H9 (cell line): Measurements from ENCODE around the gene ODAD3. TPM values are rescaled to one million over a fixed set of nuclear protein-coding genes. Genes with fewer than 3 reads are reported as not detected.
"Not testable (repeated sequence)": the region's sequence is repeated elsewhere in the genome, so short reads cannot be mapped to it uniquely, and the experiment has no call there.

Source experiments
- DNase-seq: peaks from one replicate; pipeline ENCODE4 v3.0.0-alpha.2; 2017
- H2AFZ ChIP-seq: one replicate; pipeline ENCODE4 v1.6.1; 2013; ENCODE audit warnings: mild to moderate bottlenecking, low read length, control low read depth, moderate library complexity
- H2AK5ac ChIP-seq: 2 replicates; pipeline ENCODE4 v1.6.1; 2013; ENCODE audit warnings: low read length, control low read depth, mixed read lengths; ENCODE audit not compliant: insufficient read length
- H2BK120ac ChIP-seq: one replicate; pipeline ENCODE4 v1.6.1; 2013; ENCODE audit warnings: low read depth, mild to moderate bottlenecking, low read length, control low read depth, inconsistent platforms; ENCODE audit not compliant: poor library complexity, severe bottlenecking
- H2BK12ac ChIP-seq: 2 replicates; pipeline ENCODE4 v1.6.1; 2013; ENCODE audit warnings: low read length, control low read depth, mixed read lengths, low read depth; ENCODE audit not compliant: insufficient read length
- H2BK15ac ChIP-seq: 2 replicates; pipeline ENCODE4 v1.6.1; 2013; ENCODE audit warnings: low read depth, low read length, control low read depth
- H2BK20ac ChIP-seq: one replicate; pipeline ENCODE4 v1.6.1; 2013; ENCODE audit warnings: low read depth, mild to moderate bottlenecking, low read length, control low read depth, inconsistent platforms; ENCODE audit not compliant: poor library complexity, severe bottlenecking
- H2BK5ac ChIP-seq: 2 replicates; pipeline ENCODE4 v1.6.1; 2013; ENCODE audit warnings: low read length, control low read depth, mixed read lengths; ENCODE audit not compliant: insufficient read length
- H3K14ac ChIP-seq: 2 replicates; pipeline ENCODE4 v1.6.1; 2013; ENCODE audit warnings: low read length, control low read depth; ENCODE audit not compliant: insufficient read depth
- H3K18ac ChIP-seq: 2 replicates; pipeline ENCODE4 v1.6.1; 2013; ENCODE audit warnings: low read depth, mild to moderate bottlenecking, mixed read lengths, low read length, control low read depth; ENCODE audit not compliant: insufficient read length
- H3K23ac ChIP-seq: 2 replicates; pipeline ENCODE4 v1.6.1; 2013; ENCODE audit warnings: low read length, control low read depth, mixed read lengths, low read depth; ENCODE audit not compliant: insufficient read length
- H3K23me2 ChIP-seq: 2 replicates; pipeline ENCODE4 v1.6.1; 2013; ENCODE audit warnings: low read depth, mild to moderate bottlenecking, mixed read lengths, low read length, control low read depth; ENCODE audit not compliant: insufficient read length, poor library complexity, severe bottlenecking
- H3K27ac ChIP-seq: 2 replicates; pipeline ENCODE4 v1.5.1; 2013; ENCODE audit warnings: low read length, control low read depth, mixed read lengths, low read depth; ENCODE audit not compliant: insufficient read length
- H3K27me3 ChIP-seq: 2 replicates; pipeline ENCODE4 v1.6.1; 2013; ENCODE audit warnings: low read length, control low read depth, inconsistent platforms; ENCODE audit not compliant: insufficient read depth
- H3K4ac ChIP-seq: 2 replicates; pipeline ENCODE4 v1.6.1; 2013; ENCODE audit warnings: low read depth, mild to moderate bottlenecking, control low read depth, inconsistent platforms, low read length, moderate library complexity
- H3K4me1 ChIP-seq: 2 replicates; pipeline ENCODE4 v1.6.1; 2013; ENCODE audit warnings: low read length, control low read depth, inconsistent platforms; ENCODE audit not compliant: insufficient read depth
- H3K4me2 ChIP-seq: 2 replicates; pipeline ENCODE4 v1.6.1; 2013; ENCODE audit warnings: low read length, control low read depth, mixed read lengths; ENCODE audit not compliant: insufficient read length, insufficient read depth
- H3K56ac ChIP-seq: 2 replicates; pipeline ENCODE4 v1.6.1; 2013; ENCODE audit warnings: low read depth, mild to moderate bottlenecking, mixed read lengths, low read length, control low read depth; ENCODE audit not compliant: insufficient read length
- H3K79me1 ChIP-seq: 2 replicates; pipeline ENCODE4 v1.6.1; 2013; ENCODE audit warnings: low read depth, mild to moderate bottlenecking, moderate library complexity, low read length, control low read depth, inconsistent platforms; ENCODE audit not compliant: insufficient read depth, poor library complexity, severe bottlenecking
- H3K79me2 ChIP-seq: 2 replicates; pipeline ENCODE4 v1.6.1; 2013; ENCODE audit warnings: low read length, control low read depth, inconsistent platforms; ENCODE audit not compliant: insufficient read depth
- H3K9ac ChIP-seq: 2 replicates; pipeline ENCODE4 v1.6.1; 2013; ENCODE audit warnings: low read length, control low read depth, mixed read lengths; ENCODE audit not compliant: insufficient read length; ENCODE audit errors: extremely low read depth
- H3K9me3 ChIP-seq: one replicate; pipeline ENCODE4 v1.6.1; 2013; ENCODE audit warnings: low read depth, low read length, inconsistent platforms; ENCODE audit not compliant: control insufficient read depth
- H3T11ph ChIP-seq: one replicate; pipeline ENCODE4 v1.6.1; 2013; ENCODE audit warnings: mild to moderate bottlenecking, low read length, control low read depth, inconsistent platforms
- H4K20me1 ChIP-seq: one replicate; pipeline ENCODE4 v1.6.1; 2013; ENCODE audit not compliant: control insufficient read depth, insufficient read length, insufficient read depth
- H4K5ac ChIP-seq: 2 replicates; pipeline ENCODE4 v1.6.1; 2013; ENCODE audit warnings: low read depth, mild to moderate bottlenecking, mixed read lengths, low read length, control low read depth; ENCODE audit not compliant: insufficient read length
- H4K8ac ChIP-seq: replicated peaks from 2 replicates; pipeline ENCODE4 v1.6.1; 2013; ENCODE audit warnings: low read length, control low read depth, mixed read lengths, low read depth; ENCODE audit not compliant: insufficient read length
- H4K91ac ChIP-seq: 2 replicates; pipeline ENCODE4 v1.6.1; 2013; ENCODE audit warnings: low read depth, mild to moderate bottlenecking, moderate library complexity, mixed read lengths, low read length, control low read depth; ENCODE audit not compliant: insufficient read length
- H3K27ac Mint-ChIP-seq, 3 experiments: 2 replicates in 2 of 3; 3 replicates in 1 of 3; pipeline ENCODE4 v1.8.0; 2020 to 2021; ENCODE audit warnings: mixed read lengths in 3 of 3, mild to moderate bottlenecking in 1 of 3, moderate library complexity in 1 of 3
- H3K27me3 Mint-ChIP-seq: 2 replicates; pipeline ENCODE4 v1.8.0; 2021; ENCODE audit warnings: low read depth, mild to moderate bottlenecking, moderate library complexity, mixed read lengths
- H3K36me3 Mint-ChIP-seq, 3 experiments: 2 replicates in 2 of 3; 3 replicates in 1 of 3; pipeline ENCODE4 v1.8.0; 2020 to 2021; ENCODE audit warnings: low read depth in 3 of 3, mixed read lengths in 3 of 3; ENCODE audit not compliant: insufficient read depth in 1 of 3
- H3K4me1 Mint-ChIP-seq, 2 experiments: 2 replicates each; pipeline ENCODE4 v1.8.0; 2020; ENCODE audit warnings: mixed read lengths in 2 of 2
- H3K4me3 Mint-ChIP-seq, 2 experiments: 2 replicates in 1 of 2; 3 replicates in 1 of 2; pipeline ENCODE4 v1.8.0; 2020 to 2021; ENCODE audit warnings: mild to moderate bottlenecking in 2 of 2, mixed read lengths in 2 of 2, moderate library complexity in 1 of 2
- H3K9me3 Mint-ChIP-seq, 2 experiments: 2 replicates in 1 of 2; 3 replicates in 1 of 2; pipeline ENCODE4 v1.8.0; 2020; ENCODE audit warnings: mild to moderate bottlenecking in 2 of 2, mixed read lengths in 2 of 2, moderate library complexity in 1 of 2
- WGBS: extraction: QIAGEN DNeasy Blood & Tissue Kit; methylation state at CpG from one replicate; pipeline ENCODE4 v1.1.7; 2013; ENCODE audit warnings: missing lambda C conversion rate, low lambda C conversion rate, mixed read lengths; ENCODE audit not compliant: insufficient read length; ENCODE audit errors: extremely low coverage; 5-methylcytosine and 5-hydroxymethylcytosine counted together
- total RNA-seq: library from RNA; stranded (reverse); gene quantifications from 2 replicates; pipeline ENCODE4 v1.2.1, GENCODE V29; 2021
- TF ChIP-seq, protein P1 (sequence below): fragments of 200-600 bp; sonication (generic); conservative IDR thresholded peaks from 3 replicates; pipeline ENCODE4 v1.8.0; 2021; ENCODE audit warnings: antibody characterized with exemption, mild to moderate bottlenecking

ODAD3 gene
- total RNA-seq, 1 experiment from 2014 or later, result 2.5 TPM

DNA sequence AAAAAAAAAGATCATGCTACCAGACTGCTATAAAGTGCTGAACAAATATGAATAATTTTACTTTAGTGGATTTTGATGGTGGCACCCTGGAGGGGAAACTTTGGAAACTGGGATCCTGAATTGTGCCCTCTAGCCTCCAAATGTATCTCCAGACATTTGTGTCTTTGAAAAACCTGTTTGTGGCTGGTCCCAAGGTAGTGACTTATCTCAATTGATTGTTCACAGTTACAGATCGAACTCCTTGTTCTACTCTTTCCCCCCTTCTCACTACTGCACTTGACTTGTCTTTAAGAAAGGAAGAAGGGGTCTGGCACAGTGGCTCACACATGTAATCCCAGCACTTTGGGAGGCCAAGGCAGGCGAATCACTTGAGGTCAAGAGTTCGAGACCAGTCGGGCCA lies 26.3 kb downstream of the ODAD3 start:
- no peak overlapping the region for H2BK120ac ChIP-seq
- H3K27ac Mint-ChIP-seq, result no peak overlapping the region
- H3K23me2 ChIP-seq, result no peaks in the 10 kb centered on the region
- H3K36me3 Mint-ChIP-seq, result peaks cover 8 to 51% (median 27%) of the 10 kb centered on the region in 3 experiments; a peak in 6 of 7 replicates
- no peak overlapping the region for H4K5ac ChIP-seq
- H3K27ac ChIP-seq, result no peak overlapping the region
- TF ChIP-seq, protein P1, sequence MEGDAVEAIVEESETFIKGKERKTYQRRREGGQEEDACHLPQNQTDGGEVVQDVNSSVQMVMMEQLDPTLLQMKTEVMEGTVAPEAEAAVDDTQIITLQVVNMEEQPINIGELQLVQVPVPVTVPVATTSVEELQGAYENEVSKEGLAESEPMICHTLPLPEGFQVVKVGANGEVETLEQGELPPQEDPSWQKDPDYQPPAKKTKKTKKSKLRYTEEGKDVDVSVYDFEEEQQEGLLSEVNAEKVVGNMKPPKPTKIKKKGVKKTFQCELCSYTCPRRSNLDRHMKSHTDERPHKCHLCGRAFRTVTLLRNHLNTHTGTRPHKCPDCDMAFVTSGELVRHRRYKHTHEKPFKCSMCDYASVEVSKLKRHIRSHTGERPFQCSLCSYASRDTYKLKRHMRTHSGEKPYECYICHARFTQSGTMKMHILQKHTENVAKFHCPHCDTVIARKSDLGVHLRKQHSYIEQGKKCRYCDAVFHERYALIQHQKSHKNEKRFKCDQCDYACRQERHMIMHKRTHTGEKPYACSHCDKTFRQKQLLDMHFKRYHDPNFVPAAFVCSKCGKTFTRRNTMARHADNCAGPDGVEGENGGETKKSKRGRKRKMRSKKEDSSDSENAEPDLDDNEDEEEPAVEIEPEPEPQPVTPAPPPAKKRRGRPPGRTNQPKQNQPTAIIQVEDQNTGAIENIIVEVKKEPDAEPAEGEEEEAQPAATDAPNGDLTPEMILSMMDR, result no peak
- H3T11ph ChIP-seq, result no peak overlapping the region
- H3K9ac ChIP-seq, result no peak overlapping the region
- H2AK5ac ChIP-seq, result no peak overlapping the region
- no peak overlapping the region for H4K8ac ChIP-seq
- no peak overlapping the region for H3K18ac ChIP-seq
- H3K4me1 Mint-ChIP-seq, result peaks cover 2 to 6% of the 10 kb centered on the region in 2 experiments; a peak in 1 of 4 replicates
- no peaks in the 10 kb centered on the region for H3K27me3 ChIP-seq
- H4K91ac ChIP-seq, result no peak overlapping the region
- no peaks in the 10 kb centered on the region for H3K9me3 ChIP-seq
- H4K20me1 ChIP-seq, result no peaks in the 10 kb centered on the region
- no CpG with 5 or more reads among the region's 4 CpGs for WGBS
- no peak overlapping the region for H2AFZ ChIP-seq
- no peak for DNase-seq
- H3K14ac ChIP-seq, result no peak overlapping the region
- H3K56ac ChIP-seq, result no peak overlapping the region
- no peaks in the 10 kb centered on the region for H3K4me1 ChIP-seq
- no peaks in the 10 kb centered on the region for H3K27me3 Mint-ChIP-seq
- no peaks in the 10 kb centered on the region for H3K79me2 ChIP-seq
- H3K23ac ChIP-seq, result no peak overlapping the region
- no peak overlapping the region for H2BK20ac ChIP-seq
- no peaks in the 10 kb centered on the region for H3K79me1 ChIP-seq
- no peak overlapping the region for H2BK12ac ChIP-seq
- no peak overlapping the region for H2BK5ac ChIP-seq
- no peaks in the 10 kb centered on the region for H3K9me3 Mint-ChIP-seq
- no peak overlapping the region for H2BK15ac ChIP-seq
- H3K4ac ChIP-seq, result no peak overlapping the region
- H3K4me3 Mint-ChIP-seq, result no peak overlapping the region
- no peak overlapping the region for H3K4me2 ChIP-seq

DNA sequence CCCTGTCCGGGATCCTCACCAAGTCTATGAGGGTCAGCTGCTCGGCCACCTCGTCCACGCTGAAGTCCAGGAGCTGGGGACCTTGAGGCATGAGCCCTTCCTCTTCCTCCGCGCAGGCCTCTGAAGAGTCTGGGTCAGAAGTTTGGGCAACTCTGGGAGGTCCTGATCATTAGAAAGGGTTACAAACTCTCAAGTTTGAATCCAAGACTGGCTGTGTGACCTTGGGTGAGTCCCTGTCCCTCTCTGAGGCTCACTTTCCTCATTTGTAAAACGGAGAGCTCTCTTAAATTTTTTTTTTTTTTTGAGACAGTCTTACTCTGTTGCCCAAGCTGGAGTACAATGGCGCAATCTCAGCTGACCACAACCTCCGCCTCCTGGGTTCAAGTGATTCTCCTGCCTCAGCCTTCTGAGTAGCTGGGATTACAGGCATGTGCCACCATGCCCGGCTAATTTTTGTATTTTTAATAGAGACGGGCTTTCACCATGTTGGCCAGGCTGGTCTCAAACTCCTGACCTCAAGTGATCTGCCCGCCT lies 28.2 kb downstream of the ODAD3 start:
- H3K36me3 Mint-ChIP-seq, result peaks cover 9 to 52% (median 35%) of the 10 kb centered on the region in 3 experiments; a peak in 6 of 7 replicates
- WGBS, result no CpG with 5 or more reads among the region's 12 CpGs
- H4K20me1 ChIP-seq, result not testable (repeated sequence)

More for the DNA sequence above, 28.2 kb downstream of the ODAD3 start:
- not testable (repeated sequence) for H3K27ac Mint-ChIP-seq, H3K79me2 ChIP-seq, H3K9ac ChIP-seq, H3K27ac ChIP-seq, H3K56ac ChIP-seq, H2BK15ac ChIP-seq, H4K5ac ChIP-seq, H2BK20ac ChIP-seq, H4K91ac ChIP-seq, H3K4me2 ChIP-seq, H3K9me3 Mint-ChIP-seq, H3K23ac ChIP-seq, H2AK5ac ChIP-seq, H2BK120ac ChIP-seq, H3K4ac ChIP-seq, H2BK5ac ChIP-seq, H2AFZ ChIP-seq, H3K23me2 ChIP-seq, DNase-seq, H3K4me3 Mint-ChIP-seq, H3K14ac ChIP-seq, H3K9me3 ChIP-seq, H3K18ac ChIP-seq, H2BK12ac ChIP-seq, H3K4me1 Mint-ChIP-seq, H3K27me3 Mint-ChIP-seq, H3K79me1 ChIP-seq, H3K27me3 ChIP-seq, H4K8ac ChIP-seq, H3T11ph ChIP-seq, H3K4me1 ChIP-seq
